OCI-LY1 (cell line): ENCODE results near the gene PTPRE.

Experiments
- H2AFZ ChIP-seq: fragments of 200-600 bp; sonication (generic), shearing (Covaris generic); 2 replicates; pipeline ENCODE4 v1.6.0; 2014; ENCODE audit warnings: antibody characterized with exemption, mild to moderate bottlenecking, low read length
- H3F3A ChIP-seq: fragments of 200-600 bp; sonication (generic), shearing (Covaris generic); 2 replicates; pipeline ENCODE4 v1.6.0; 2014; ENCODE audit warnings: mild to moderate bottlenecking, antibody characterized with exemption, low read length, moderate library complexity; ENCODE audit not compliant: insufficient read depth
- H3K27ac ChIP-seq: fragments of 200-600 bp; sonication (generic); 2 replicates; pipeline ENCODE4 v1.5.1; 2014; ENCODE audit warnings: low read length, mixed run types, mild to moderate bottlenecking, low read depth; ENCODE audit not compliant: poor library complexity, severe bottlenecking
- H3K27me3 ChIP-seq: fragments of 200-600 bp; sonication (generic); 2 replicates; pipeline ENCODE4 v1.6.0; 2014; ENCODE audit warnings: antibody characterized with exemption, mild to moderate bottlenecking, low read length, moderate library complexity; ENCODE audit not compliant: insufficient read depth
- H3K36me3 ChIP-seq: fragments of 200-600 bp; sonication (generic); 2 replicates; pipeline ENCODE4 v1.6.1; 2014; ENCODE audit warnings: mild to moderate bottlenecking, antibody characterized with exemption, low read length, moderate library complexity, mixed read lengths; ENCODE audit not compliant: insufficient read depth
- H3K4me1 ChIP-seq: fragments of 200-600 bp; sonication (generic); 2 replicates; pipeline ENCODE4 v1.5.1; 2014; ENCODE audit warnings: mild to moderate bottlenecking, low read length, moderate library complexity; ENCODE audit not compliant: insufficient read depth, severe bottlenecking
- H3K4me2 ChIP-seq: fragments of 200-600 bp; sonication (generic), shearing (Covaris generic); 2 replicates; pipeline ENCODE4 v1.6.1; 2014; ENCODE audit warnings: low read length
- H3K4me3 ChIP-seq: fragments of 200-600 bp; sonication (generic); 2 replicates; pipeline ENCODE4 v1.5.1; 2014; ENCODE audit warnings: low read length, low read depth, mild to moderate bottlenecking, mixed read lengths; ENCODE audit not compliant: poor library complexity, severe bottlenecking
- H3K79me2 ChIP-seq: fragments of 200-600 bp; shearing (Covaris generic); 2 replicates; pipeline ENCODE4 v1.6.1; 2016; ENCODE audit warnings: mixed run types, low read length, mixed read lengths; ENCODE audit not compliant: insufficient read depth
- H3K9ac ChIP-seq: fragments of 200-600 bp; sonication (generic), shearing (Covaris generic); 2 replicates; pipeline ENCODE4 v1.6.1; 2014; ENCODE audit warnings: mild to moderate bottlenecking, low read length, mixed read lengths
- H3K9me2 ChIP-seq: fragments of 200-600 bp; sonication (generic), shearing (Covaris generic); 2 replicates; pipeline ENCODE4 v1.6.1; 2014; ENCODE audit warnings: low read depth, mild to moderate bottlenecking, low read length, mixed read lengths
- H3K9me3 ChIP-seq: fragments of 200-600 bp; shearing (Covaris generic); 2 replicates; pipeline ENCODE4 v1.6.1; 2014; ENCODE audit warnings: low read length, mixed read lengths
- H4K20me1 ChIP-seq: fragments of 200-600 bp; sonication (generic), shearing (Covaris generic); 2 replicates; pipeline ENCODE4 v1.6.0; 2016; ENCODE audit warnings: mild to moderate bottlenecking, low read length; ENCODE audit not compliant: insufficient read depth
- EZH2 ChIP-seq: fragments of 200-600 bp; sonication (generic), shearing (Covaris generic); IDR thresholded peaks from 2 replicates; pipeline ENCODE4 v1.8.0; 2017; ENCODE audit warnings: borderline replicate concordance, mixed run types, mild to moderate bottlenecking, antibody characterized with exemption, low read length, moderate library complexity, mixed read lengths
- TF ChIP-seq, protein P1 (sequence below): fragments of 200-600 bp; sonication (generic), shearing (Covaris generic); IDR thresholded peaks from 2 replicates; pipeline ENCODE4 v1.5.1; 2017; ENCODE audit warnings: mild to moderate bottlenecking, antibody characterized with exemption, low read length, moderate library complexity, mixed read lengths

The PTPRE gene

GRCh38 chr10:127882801-127883459 is 24.0 kb upstream of the PTPRE start:
- Histone ChIP-seq H3K4me3 (no peak overlapping the region), H3K36me3 (no peaks in the 10 kb centered on the region), H3K9me3 (no peaks in the 10 kb centered on the region), H3K79me2 (no peaks in the 10 kb centered on the region), H3K9me2 (no peaks in the 10 kb centered on the region), H3K27me3 (0 out of 2 replicates have a peak, but pooled peaks cover 3% of the 10 kb centered on the region), H3K9ac (no peak overlapping the region), H4K20me1 (no peaks in the 10 kb centered on the region), H3F3A (no peaks in the 10 kb centered on the region), H2AFZ (no peak overlapping the region), H3K4me2 (no peak overlapping the region), H3K27ac (no peak overlapping the region), H3K4me1 (no peaks in the 10 kb centered on the region)
- TF ChIP-seq, protein P1, sequence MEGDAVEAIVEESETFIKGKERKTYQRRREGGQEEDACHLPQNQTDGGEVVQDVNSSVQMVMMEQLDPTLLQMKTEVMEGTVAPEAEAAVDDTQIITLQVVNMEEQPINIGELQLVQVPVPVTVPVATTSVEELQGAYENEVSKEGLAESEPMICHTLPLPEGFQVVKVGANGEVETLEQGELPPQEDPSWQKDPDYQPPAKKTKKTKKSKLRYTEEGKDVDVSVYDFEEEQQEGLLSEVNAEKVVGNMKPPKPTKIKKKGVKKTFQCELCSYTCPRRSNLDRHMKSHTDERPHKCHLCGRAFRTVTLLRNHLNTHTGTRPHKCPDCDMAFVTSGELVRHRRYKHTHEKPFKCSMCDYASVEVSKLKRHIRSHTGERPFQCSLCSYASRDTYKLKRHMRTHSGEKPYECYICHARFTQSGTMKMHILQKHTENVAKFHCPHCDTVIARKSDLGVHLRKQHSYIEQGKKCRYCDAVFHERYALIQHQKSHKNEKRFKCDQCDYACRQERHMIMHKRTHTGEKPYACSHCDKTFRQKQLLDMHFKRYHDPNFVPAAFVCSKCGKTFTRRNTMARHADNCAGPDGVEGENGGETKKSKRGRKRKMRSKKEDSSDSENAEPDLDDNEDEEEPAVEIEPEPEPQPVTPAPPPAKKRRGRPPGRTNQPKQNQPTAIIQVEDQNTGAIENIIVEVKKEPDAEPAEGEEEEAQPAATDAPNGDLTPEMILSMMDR, result no peak
- no peak for TF ChIP-seq EZH2

DNA sequence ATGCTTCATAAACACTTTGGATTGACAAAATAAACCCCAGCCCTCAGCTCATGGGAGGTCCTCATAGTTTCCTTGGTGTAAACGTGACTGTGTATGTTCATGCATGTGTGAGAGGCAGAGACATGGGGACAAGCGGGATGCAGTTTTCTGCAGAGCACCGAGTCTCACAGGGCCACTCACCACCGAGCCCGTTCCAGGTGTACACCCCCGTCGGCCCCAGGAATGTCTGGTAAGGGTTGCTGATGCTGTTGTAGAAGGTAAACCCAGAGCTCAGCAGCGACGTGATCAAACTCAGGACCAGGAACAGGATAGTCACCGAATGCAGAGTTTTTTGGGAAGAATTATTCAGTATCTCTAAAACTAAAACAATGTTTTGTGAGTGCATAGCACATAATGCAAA is 23.4 kb upstream of the PTPRE start:
- Histone ChIP-seq H3K4me2 (no peak overlapping the region), H3K79me2 (no peaks in the 10 kb centered on the region), H3K27ac (no peak overlapping the region), H3K9me2 (no peaks in the 10 kb centered on the region), H3K9me3 (no peaks in the 10 kb centered on the region), H3K4me3 (no peak overlapping the region), H3K36me3 (no peaks in the 10 kb centered on the region), H4K20me1 (no peaks in the 10 kb centered on the region), H3K9ac (no peak overlapping the region), H2AFZ (no peak overlapping the region), H3K27me3 (0 out of 2 replicates have a peak, but pooled peaks cover 3% of the 10 kb centered on the region), H3K4me1 (no peaks in the 10 kb centered on the region), H3F3A (no peaks in the 10 kb centered on the region)
- TF ChIP-seq, protein P1, result no peak
- TF ChIP-seq EZH2, result no peak

DNA sequence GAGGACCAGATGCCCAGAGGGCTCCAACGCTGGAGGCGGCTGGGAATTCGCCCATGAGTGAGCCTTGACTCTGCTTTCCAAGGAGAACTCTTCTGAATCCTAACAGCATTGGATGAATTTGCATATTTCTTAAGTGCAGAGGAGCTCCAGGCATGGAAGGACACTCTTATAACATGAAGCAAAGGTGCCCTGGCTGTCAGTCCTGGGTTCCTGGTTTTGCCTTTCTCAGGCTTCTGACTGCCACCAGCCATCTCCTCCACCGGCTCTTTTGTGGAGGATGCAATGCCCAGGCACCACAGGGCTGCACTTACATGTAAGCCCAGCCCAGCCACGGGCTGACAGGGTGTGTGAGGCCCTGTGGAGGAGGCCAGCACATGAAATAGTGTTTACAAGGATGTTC is 22.4 kb upstream of the PTPRE start:
- H3K9me2 ChIP-seq, result no peaks in the 10 kb centered on the region
- no peak overlapping the region for H3K9ac ChIP-seq
- no peaks in the 10 kb centered on the region for H3K36me3 ChIP-seq
- TF ChIP-seq, protein P1, result no peak
- no peak for TF ChIP-seq EZH2
- H3K4me1 ChIP-seq, result no peaks in the 10 kb centered on the region
- no peaks in the 10 kb centered on the region for H3K9me3 ChIP-seq
- H3K4me3 ChIP-seq, result no peak overlapping the region
- no peak overlapping the region for H3K27ac ChIP-seq
- H3K4me2 ChIP-seq, result no peak overlapping the region
- H3F3A ChIP-seq, result no peaks in the 10 kb centered on the region
- H3K79me2 ChIP-seq, result no peaks in the 10 kb centered on the region
- H2AFZ ChIP-seq, result no peak overlapping the region
- H3K27me3 ChIP-seq, result 0 out of 2 replicates have a peak, but pooled peaks cover 3% of the 10 kb centered on the region
- H4K20me1 ChIP-seq, result no peaks in the 10 kb centered on the region
